ENCODE data around the gene FAM180B. TPM values are rescaled to one million over a fixed set of nuclear protein-coding genes. Genes with fewer than 3 reads are reported as not detected.
"Not testable (repeated sequence)": the region's sequence is repeated elsewhere in the genome, so short reads cannot be mapped to it uniquely, and the experiment has no call there.

Gene FAM180B
- total RNA-seq, 2 donors from 2014 or later = 0.23 to 0.47 TPM

DNA sequence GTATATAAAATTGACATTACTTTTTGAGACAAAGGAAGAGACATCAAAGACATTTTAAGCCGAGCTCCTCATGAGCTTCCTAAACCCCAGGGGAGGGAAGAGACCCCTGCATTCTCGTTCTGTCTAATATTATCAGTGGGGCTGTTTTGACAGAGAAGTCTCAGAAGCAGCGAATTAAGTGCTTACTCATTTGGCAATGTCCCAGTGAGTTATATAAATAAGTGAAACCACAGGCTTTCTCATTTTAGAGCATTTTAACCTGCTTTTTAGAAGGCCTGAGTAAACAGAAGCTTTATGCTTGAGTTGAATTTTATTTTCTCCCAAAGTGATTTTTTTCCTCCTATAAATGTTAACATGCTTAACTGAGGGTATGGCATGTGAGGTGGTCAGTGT is 30.9 kb downstream of the FAM180B start:
- no peak overlapping the region for H3K27ac Mint-ChIP-seq
- H3K4me3 Mint-ChIP-seq = no peak overlapping the region
- DNase-seq = no peak
- no peaks in the 10 kb centered on the region for H3K27me3 Mint-ChIP-seq
- ATAC-seq = no peak
- no peaks in the 10 kb centered on the region for H3K9me3 ChIP-seq (ENCODE audit: control insufficient read depth, low read length, poor library complexity, severe bottlenecking)
- H3K36me3 Mint-ChIP-seq (ENCODE audit: low read depth) = peaks cover 3% of the 10 kb centered on the region
- H3K4me1 Mint-ChIP-seq = no peaks in the 10 kb centered on the region

DNA sequence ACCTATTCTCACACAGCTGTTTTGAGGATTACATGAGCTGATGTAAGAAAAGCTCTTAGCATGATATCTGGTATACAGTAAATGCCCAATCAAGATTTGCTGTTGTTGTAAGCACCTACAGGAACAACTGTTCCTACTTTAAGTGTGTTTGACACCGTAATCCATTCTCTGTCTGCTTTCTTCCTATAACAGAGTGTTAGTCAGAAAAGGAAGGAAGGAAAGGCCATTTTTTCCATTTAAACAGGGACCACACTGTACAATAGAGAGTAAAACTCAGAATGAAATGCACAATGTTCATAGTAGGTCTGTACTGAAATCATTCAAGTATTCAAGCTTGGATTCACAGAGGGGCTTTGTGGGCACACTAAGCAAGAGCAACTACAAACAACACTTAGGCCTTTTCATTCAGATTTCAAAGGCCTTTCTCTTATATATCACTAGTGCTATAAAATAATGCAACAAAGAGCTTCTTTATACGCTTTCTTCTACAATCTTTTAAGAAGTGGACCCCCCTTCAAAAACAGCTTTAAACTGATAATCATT is 34.4 kb downstream of the FAM180B start:
- H3K9me3 ChIP-seq (ENCODE audit: control insufficient read depth, low read length, poor library complexity, severe bottlenecking) = no peaks in the 10 kb centered on the region
- peaks cover 5% of the 10 kb centered on the region for H3K36me3 Mint-ChIP-seq (ENCODE audit: low read depth)
- H3K4me1 Mint-ChIP-seq = peaks cover 2% of the 10 kb centered on the region
- H3K27ac Mint-ChIP-seq = no peak overlapping the region
- ATAC-seq (no peak), DNase-seq (no peak)
- H3K27me3 Mint-ChIP-seq = no peaks in the 10 kb centered on the region
- no peak overlapping the region for H3K4me3 Mint-ChIP-seq

DNA sequence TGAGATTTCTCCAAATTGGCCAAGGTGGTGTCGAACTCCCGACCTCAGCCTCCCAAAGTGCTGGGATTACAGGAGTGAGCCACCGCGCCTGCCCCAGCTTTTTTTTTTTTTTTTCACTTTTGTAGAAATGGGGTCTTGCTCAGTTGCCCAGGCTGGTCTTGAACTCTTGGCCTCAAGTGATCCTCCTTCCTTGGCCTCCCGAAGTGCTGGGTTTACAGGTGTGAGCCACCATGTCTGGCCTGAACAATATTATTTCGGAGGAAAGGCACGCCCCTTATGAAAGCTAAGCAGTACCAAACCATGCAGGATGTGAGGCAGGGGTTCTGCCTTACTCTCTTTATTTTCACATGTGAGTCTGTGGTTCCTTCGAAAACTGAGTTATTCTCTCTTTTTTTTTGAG is 39.8 kb downstream of the FAM180B start:
- ATAC-seq (no peak), DNase-seq (no peak)
- Mint-ChIP-seq H3K4me3 (no peak overlapping the region), H3K27ac (no peak overlapping the region), H3K36me3 (ENCODE audit: low read depth) (peaks cover 2% of the 10 kb centered on the region), H3K27me3 (no peaks in the 10 kb centered on the region), H3K4me1 (peaks cover 2% of the 10 kb centered on the region)
- no peaks in the 10 kb centered on the region for H3K9me3 ChIP-seq (ENCODE audit: control insufficient read depth, low read length, poor library complexity, severe bottlenecking)

DNA sequence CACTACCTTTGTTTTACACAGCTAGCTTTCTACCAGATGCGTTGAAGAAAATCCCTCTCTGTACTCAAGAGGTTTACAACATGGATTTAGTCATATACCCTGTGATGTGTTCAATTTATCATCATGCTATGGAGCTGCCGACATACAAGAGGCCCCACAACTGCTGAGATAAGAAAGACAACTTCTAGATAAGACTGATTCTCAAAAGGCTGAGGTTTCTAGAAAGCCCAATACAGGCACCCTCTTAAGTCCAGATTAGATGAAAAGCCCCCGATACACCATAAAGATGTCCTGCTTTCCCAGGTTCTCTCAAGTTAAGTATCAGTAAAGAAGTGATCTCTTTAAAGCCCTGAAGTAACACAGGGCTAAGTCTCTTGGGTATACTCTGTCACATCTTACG is 41.5 kb downstream of the FAM180B start:
- no peaks in the 10 kb centered on the region for H3K9me3 ChIP-seq (ENCODE audit: control insufficient read depth, low read length, poor library complexity, severe bottlenecking)
- no peak overlapping the region for H3K4me3 Mint-ChIP-seq
- ATAC-seq (no peak), DNase-seq (no peak)
- H3K27ac Mint-ChIP-seq = no peak overlapping the region
- no peaks in the 10 kb centered on the region for H3K27me3 Mint-ChIP-seq
- peaks cover 2% of the 10 kb centered on the region for H3K36me3 Mint-ChIP-seq (ENCODE audit: low read depth)
- peaks cover 2% of the 10 kb centered on the region for H3K4me1 Mint-ChIP-seq

DNA sequence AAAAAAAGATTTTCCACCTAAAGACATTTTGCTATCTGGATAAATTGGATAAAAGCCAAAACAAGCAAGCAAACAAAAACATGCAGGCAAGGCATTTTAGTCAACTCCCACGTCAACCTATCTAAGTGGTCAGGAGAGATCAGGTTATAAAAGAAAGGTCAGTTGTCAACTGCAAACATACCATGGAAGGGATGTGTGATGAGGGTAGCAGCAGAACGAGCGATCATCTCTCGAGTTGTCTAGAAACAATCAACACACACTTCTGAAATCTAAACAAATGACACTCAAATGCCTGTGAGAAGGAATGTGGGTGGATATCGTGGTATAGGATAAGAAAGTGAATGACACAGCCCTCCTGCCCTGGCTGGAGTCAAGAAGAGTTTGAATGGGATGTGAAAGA is 45.0 kb downstream of the FAM180B start:
- no peak overlapping the region for H3K27ac Mint-ChIP-seq
- DNase-seq (no peak), ATAC-seq (no peak)
- no peaks in the 10 kb centered on the region for H3K27me3 Mint-ChIP-seq
- no peaks in the 10 kb centered on the region for H3K9me3 ChIP-seq (ENCODE audit: control insufficient read depth, low read length, poor library complexity, severe bottlenecking)
- H3K4me3 Mint-ChIP-seq = no peak overlapping the region
- H3K36me3 Mint-ChIP-seq (ENCODE audit: low read depth) = no peaks in the 10 kb centered on the region
- no peaks in the 10 kb centered on the region for H3K4me1 Mint-ChIP-seq

DNA sequence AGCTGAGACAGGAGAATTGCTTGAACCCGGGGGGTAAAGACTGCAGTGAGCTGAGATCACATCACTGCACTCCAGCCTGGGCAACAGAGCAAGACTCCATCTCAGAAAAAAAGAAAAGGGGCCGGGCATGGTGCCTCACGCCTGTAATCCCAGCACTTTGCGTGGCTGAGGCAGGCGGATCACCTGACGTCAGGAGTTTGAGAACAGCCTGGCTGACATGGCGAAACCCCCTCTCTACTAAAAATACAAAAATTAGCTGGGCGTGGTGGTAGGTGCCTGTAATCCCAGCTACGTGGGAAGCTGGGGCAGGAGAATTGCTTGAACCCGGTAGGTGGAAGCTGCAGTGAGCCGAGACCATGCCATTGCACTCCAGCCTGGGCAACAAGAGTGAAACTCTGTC is 49.9 kb downstream of the FAM180B start:
- H3K4me1 Mint-ChIP-seq; H3K27ac Mint-ChIP-seq; H3K9me3 ChIP-seq (ENCODE audit: control insufficient read depth, low read length, poor library complexity, severe bottlenecking); DNase-seq; H3K4me3 Mint-ChIP-seq; H3K27me3 Mint-ChIP-seq; ATAC-seq; H3K36me3 Mint-ChIP-seq (ENCODE audit: low read depth): not testable (repeated sequence)

Other genes starting within 250 kb of the FAM180B start
- gene MYBPC3, start 234.0 kb upstream of the FAM180B start, total RNA-seq = under 1 TPM in 1 of 2 donors, not detected in 1; 0.10 TPM
- 10 to 100 TPM in 1 of 2 donors, 1 to 10 TPM in 1; 4.9 to 14.9 TPM for gene SPI1, start 208.1 kb upstream of the FAM180B start, total RNA-seq
- 10 to 100 TPM; 31.6 to 31.8 TPM for gene SLC39A13, start 178.1 kb upstream of the FAM180B start, total RNA-seq
- 10 to 100 TPM; 47.8 to 55.2 TPM for gene PSMC3, start 160.2 kb upstream of the FAM180B start, total RNA-seq
- 1 to 10 TPM; 3.0 to 3.1 TPM for gene RAPSN, start 137.5 kb upstream of the FAM180B start, total RNA-seq
- 100 to 1,000 TPM; 113 to 127 TPM for gene CELF1, start 33.5 kb upstream of the FAM180B start, total RNA-seq
- gene PTPMT1, start 21.1 kb upstream of the FAM180B start, total RNA-seq = 10 to 100 TPM; 19.2 to 23.8 TPM
- 10 to 100 TPM; 20.0 to 23.7 TPM for gene KBTBD4, start 7.7 kb upstream of the FAM180B start, total RNA-seq
- gene NDUFS3, start 7.6 kb upstream of the FAM180B start, total RNA-seq = 10 to 100 TPM; 90.6 to 92.4 TPM
- gene C1QTNF4, start 7.7 kb downstream of the FAM180B start, total RNA-seq = 1 to 10 TPM; 1.1 to 1.6 TPM
- 10 to 100 TPM; 19.9 to 22.5 TPM for gene MTCH2, start 55.9 kb downstream of the FAM180B start, total RNA-seq
- gene AGBL2, start 128.7 kb downstream of the FAM180B start, total RNA-seq = 1 to 10 TPM; 5.8 to 8.2 TPM
- gene FNBP4, start 180.7 kb downstream of the FAM180B start, total RNA-seq = 100 to 1,000 TPM; 252 to 261 TPM